Transverse colon (tissue), 4 donors: ENCODE results near the gene PLPP7. TPM values are rescaled to one million over a fixed set of nuclear protein-coding genes. Genes with fewer than 3 reads are reported as not detected.
A peak's percentile ranks its signal among the peaks of the same experiment; 100 is the strongest.

ENCODE experiments used
- DNase-seq: peaks from one replicate; pipeline ENCODE4 v3.0.0-alpha.2; 2019
- H3K27ac ChIP-seq, 4 donors: fragments of 200-600 bp; sonication (generic); 2 replicates each; pipeline ENCODE4 v1.5.1; 2016 to 2018; ENCODE audit warnings: inconsistent platforms in 4 of 4
- H3K27me3 ChIP-seq: fragments of 200-600 bp; sonication (generic); 2 replicates; pipeline ENCODE4 v1.5.1; 2017; ENCODE audit warnings: inconsistent platforms
- H3K36me3 ChIP-seq, 4 donors: fragments of 200-600 bp; sonication (generic); 2 replicates each; pipeline ENCODE4 v1.5.1; 2017 to 2019; ENCODE audit warnings: inconsistent platforms in 4 of 4
- H3K4me1 ChIP-seq, 4 donors: fragments of 200-600 bp; sonication (generic); 2 replicates each; pipeline ENCODE4 v1.5.1; 2017 to 2020; ENCODE audit warnings: inconsistent platforms in 4 of 4
- H3K4me3 ChIP-seq, 4 donors: fragments of 200-600 bp; sonication (generic); 1 replicate in 1 of 4; 2 replicates in 3 of 4; pipeline versions ENCODE4 v1.5.1 to v1.6.1; 2017 to 2019; ENCODE audit warnings: inconsistent platforms in 4 of 4
- H3K9me3 ChIP-seq, 2 donors: fragments of 200-600 bp; sonication (generic); 2 replicates each; pipeline ENCODE4 v1.5.1; 2017 to 2019; ENCODE audit warnings: inconsistent platforms in 2 of 2
- CTCF ChIP-seq, 5 experiments: fragments of 200-600 bp in 3 of 5; fragments of 450-650 bp in 2 of 5; sonication (generic) in 3 of 5; IDR thresholded peaks; 1 replicate in 2 of 5; 2 replicates in 3 of 5; pipeline ENCODE4 v1.5.1; 2016 to 2017; ENCODE audit warnings: antibody characterized with exemption in 5 of 5, inconsistent platforms in 3 of 5, mild to moderate bottlenecking in 2 of 5, moderate library complexity in 1 of 5
- EP300 ChIP-seq: sonication (generic); formaldehyde crosslinking; IDR thresholded peaks from one replicate; pipeline ENCODE4 v1.6.1; 2017; ENCODE audit warnings: antibody characterized with exemption, low read depth
- POLR2A ChIP-seq: fragments of 450-650 bp; IDR thresholded peaks from one replicate; pipeline ENCODE4 v1.6.1; 2016; ENCODE audit warnings: antibody characterized with exemption, mild to moderate bottlenecking, moderate library complexity
- POLR2AphosphoS5 ChIP-seq, 3 donors: sonication (generic); formaldehyde crosslinking; IDR thresholded peaks; one replicate each; pipeline ENCODE4 v1.6.1; 2016; ENCODE audit warnings: antibody characterized with exemption in 3 of 3
- WGBS, 2 donors: methylation state at CpG; one replicate each; pipeline ENCODE4 v1.1.5; 2018; ENCODE audit warnings: low coverage in 1 of 2; 5-methylcytosine and 5-hydroxymethylcytosine counted together
- in situ Hi-C, 4 donors: fragments of 200-750 bp; cut with MboI; loops; one replicate each; pipeline versions ENCODE4 v1.15.0 to v1.15.1; 2017; ENCODE audit warnings: low sequenced_read_pairs in 3 of 4, low pct_ligation_motif_present in 1 of 4, low pct_unique_long_range_greater_than_20kb in 1 of 4
- intact Hi-C: fragments of 100-400 bp; cut with DNase I; formaldehyde crosslinking; loops from one replicate; pipeline ENCODE4 v1.15.1; 2023; ENCODE audit warnings: low total_unique reads
- total RNA-seq, 4 donors: library from RNA; depleted of rRNA; stranded (reverse); fragments of >200 nt; gene quantifications; one replicate each; pipeline ENCODE4 v1.1.0, GENCODE V29; 2016

Gene PLPP7
- total RNA-seq, 4 donors from 2014 or later = 3.0 to 10.3 (median 4.1) TPM

- TF ChIP-seq EP300 (no peak), CTCF (IDR thresholded peaks at IDR 0.05) (no peak), POLR2AphosphoS5 (IDR thresholded peaks at IDR 0.05) (no peak), POLR2A (no peak)
- intact Hi-C loops (no loop called here), in situ Hi-C loops (no loop called here)
- Histone ChIP-seq H3K4me1 (peaks cover 0 to 7% (median 3%) of the 10 kb centered on the region in 4 donors), H3K27ac (no peak overlapping the region), H3K27me3 (no peaks in the 10 kb centered on the region), H3K9me3 (no peaks in the 10 kb centered on the region), H3K4me3 (no peak overlapping the region), H3K36me3 (no peaks in the 10 kb centered on the region)
- WGBS, 2 donors = 72 to 92% methylated on average over 2 to 28 of the region's 28 CpGs
- peak; percentile 46 for DNase-seq
Observed at GRCh38 chr9:131312822-131313770, 23.6 kb downstream of the PLPP7 start.

- Histone ChIP-seq H3K36me3 (no peaks in the 10 kb centered on the region), H3K4me3 (no peak overlapping the region), H3K4me1 (no peaks in the 10 kb centered on the region), H3K9me3 (no peaks in the 10 kb centered on the region), H3K27ac (no peak overlapping the region), H3K27me3 (no peaks in the 10 kb centered on the region)
- DNase-seq = no peak
- in situ Hi-C loops (no loop called here), intact Hi-C loops (no loop called here)
- no peak for TF ChIP-seq POLR2A
- TF ChIP-seq EP300 = no peak
- WGBS, 2 donors = 62 to 76% methylated on average over 2 to 23 of the region's 23 CpGs
Observed at GRCh38 chr9:131318231-131319085, 28.9 kb downstream of the PLPP7 start.

GRCh38 chr9:131319486-131319885 lies 30.0 kb downstream of the PLPP7 start:
- no peaks in the 10 kb centered on the region for H3K27me3 ChIP-seq
- in situ Hi-C loops (no loop called here), intact Hi-C loops (no loop called here)
- no peak overlapping the region for H3K27ac ChIP-seq
- DNase-seq = no peak
- no peaks in the 10 kb centered on the region for H3K36me3 ChIP-seq
- TF ChIP-seq POLR2A (no peak), CTCF (IDR thresholded peaks at IDR 0.05) (no peak), POLR2AphosphoS5 (IDR thresholded peaks at IDR 0.05) (no peak), EP300 (no peak)
- H3K4me1 ChIP-seq = no peaks in the 10 kb centered on the region
- no peak overlapping the region for H3K4me3 ChIP-seq
- 81 to 92% methylated on average over 3 to 11 of the region's 12 CpGs for WGBS, 2 donors
- no peaks in the 10 kb centered on the region for H3K9me3 ChIP-seq

GRCh38 chr9:131320031-131320685 lies 30.6 kb downstream of the PLPP7 start:
- WGBS, 2 donors = 71 to 85% methylated on average over 6 to 18 of the region's 19 CpGs
- Histone ChIP-seq H3K27me3 (no peaks in the 10 kb centered on the region), H3K27ac (peak overlapping the region in 1 of 4 donors; percentile 54)

More at GRCh38 chr9:131320031-131320685, 30.6 kb downstream of the PLPP7 start:
- no peak for DNase-seq
- Histone ChIP-seq H3K9me3 (no peaks in the 10 kb centered on the region), H3K4me3 (no peak overlapping the region), H3K4me1 (no peaks in the 10 kb centered on the region), H3K36me3 (no peaks in the 10 kb centered on the region)
- intact Hi-C loops = no loop called here
- in situ Hi-C loops = no loop called here
- TF ChIP-seq CTCF (IDR thresholded peaks at IDR 0.05) (no peak), EP300 (no peak), POLR2AphosphoS5 (IDR thresholded peaks at IDR 0.05) (no peak), POLR2A (no peak)
